HG03457 (cell line): ENCODE data around the gene TET1.
"Not testable (repeated sequence)": the region's sequence is repeated elsewhere in the genome, so short reads cannot be mapped to it uniquely, and the experiment has no call there.

Experiments used
- ATAC-seq: cut with Tn5 transposase; IDR thresholded peaks from one replicate; pipeline ENCODE4 v1.9.1; 2021; ENCODE audit warnings: moderate number of reproducible peaks; ENCODE audit not compliant: unreplicated experiment

The TET1 gene

GRCh38 chr10:68562661-68563570, 2.8 kb downstream of the TET1 start:
- no peak for ATAC-seq

DNA sequence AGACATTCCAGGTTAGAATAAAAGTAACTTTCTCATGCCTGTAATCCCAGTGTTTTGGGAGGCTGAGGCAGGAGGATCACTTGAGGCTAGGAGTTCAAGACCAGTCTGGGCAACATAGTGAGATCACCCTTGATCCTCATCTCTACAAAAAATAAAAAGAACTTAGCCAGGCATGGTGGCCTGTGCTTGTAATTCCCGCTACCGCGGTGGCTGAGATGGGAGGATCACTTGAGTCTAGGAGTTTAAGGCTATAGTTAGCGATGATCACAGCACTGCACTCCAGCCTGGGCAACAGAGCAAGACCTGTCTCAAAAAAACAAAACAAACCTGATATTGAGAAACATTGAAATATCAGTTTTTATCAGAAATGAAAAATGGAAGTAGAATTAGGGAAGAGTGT, 4.6 kb downstream of the TET1 start:
- no peak for ATAC-seq

GRCh38 chr10:68565658-68566057, 5.5 kb downstream of the TET1 start:
- no peak for ATAC-seq

- no peak for ATAC-seq
These were observed 6.2 kb downstream of the TET1 start for GRCh38 chr10:68566351-68566750.

- no peak for ATAC-seq
These were observed 6.8 kb downstream of the TET1 start for GRCh38 chr10:68566955-68567354.

DNA sequence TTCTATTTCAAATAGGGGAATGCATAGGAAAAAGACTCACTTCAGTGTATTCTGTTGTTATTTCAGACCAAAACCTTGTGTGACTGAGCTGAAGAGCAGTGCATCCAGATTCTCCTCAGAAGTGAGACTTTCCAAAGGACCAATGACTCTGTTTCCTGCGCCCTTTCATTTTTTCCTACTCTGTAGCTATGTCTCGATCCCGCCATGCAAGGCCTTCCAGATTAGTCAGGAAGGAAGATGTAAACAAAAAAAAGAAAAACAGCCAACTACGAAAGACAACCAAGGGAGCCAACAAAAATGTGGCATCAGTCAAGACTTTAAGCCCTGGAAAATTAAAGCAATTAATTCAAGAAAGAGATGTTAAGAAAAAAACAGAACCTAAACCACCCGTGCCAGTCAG, 12.0 kb downstream of the TET1 start:
- ATAC-seq: no peak

GRCh38 chr10:68574051-68574450, 13.9 kb downstream of the TET1 start:
- ATAC-seq: no peak

DNA sequence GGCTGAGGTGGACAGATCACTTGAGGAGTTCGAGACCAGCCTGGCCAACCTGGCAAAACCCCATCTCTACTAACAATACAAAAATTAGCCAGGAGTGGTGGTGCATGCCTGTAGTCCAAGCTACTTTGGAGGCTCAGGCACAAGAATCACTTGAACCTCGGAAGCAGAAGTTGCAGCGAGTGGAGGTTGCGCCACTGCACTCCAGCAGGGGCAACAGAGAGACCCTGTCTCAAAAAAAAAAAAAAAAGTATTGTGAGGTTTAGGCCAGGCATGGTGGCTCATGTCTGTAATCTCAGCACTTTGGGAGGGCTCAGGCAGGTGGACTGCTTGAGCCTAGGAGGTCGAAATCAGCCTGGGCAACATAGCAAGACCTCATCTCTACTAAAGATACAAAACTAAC, 16.0 kb downstream of the TET1 start:
- no peak for ATAC-seq

DNA sequence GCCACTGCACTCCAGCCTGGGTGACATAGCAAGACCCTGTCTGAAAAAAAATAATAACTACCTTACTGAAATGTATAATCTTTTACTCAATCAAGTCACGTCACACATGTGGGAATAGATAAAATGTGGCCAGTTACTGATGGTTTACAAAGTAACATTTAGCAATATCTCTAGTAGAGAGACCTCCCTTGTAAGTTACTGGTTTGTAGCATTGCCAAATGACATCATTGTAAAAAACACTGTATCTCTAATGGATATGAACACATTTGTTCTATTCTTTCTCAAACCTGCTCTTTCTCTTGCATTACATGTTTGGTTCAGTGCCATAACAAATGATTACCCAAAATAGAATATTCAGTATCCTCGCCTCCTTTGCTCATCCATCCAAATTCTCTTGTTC, 18.8 kb downstream of the TET1 start:
- no peak for ATAC-seq

DNA sequence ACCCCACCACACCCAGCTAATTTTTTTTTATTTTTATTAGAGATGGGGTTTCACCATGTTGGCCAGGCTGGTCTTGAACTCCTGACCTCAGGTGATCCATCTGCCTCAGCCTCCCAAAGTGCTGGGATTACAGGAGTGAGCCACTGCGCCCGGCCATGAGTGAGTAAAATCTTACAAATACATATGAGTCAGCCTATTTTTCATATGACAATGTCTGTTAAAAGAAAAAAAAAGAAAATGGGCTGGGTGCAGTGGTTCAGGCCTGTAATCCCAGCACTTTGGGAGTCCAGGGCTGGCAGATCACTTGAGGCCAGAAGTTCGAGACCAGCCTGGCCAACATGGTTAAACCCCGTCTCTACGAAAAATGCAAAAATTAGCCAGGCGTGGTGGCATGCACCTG, 24.1 kb downstream of the TET1 start:
- not testable (repeated sequence) for ATAC-seq

DNA sequence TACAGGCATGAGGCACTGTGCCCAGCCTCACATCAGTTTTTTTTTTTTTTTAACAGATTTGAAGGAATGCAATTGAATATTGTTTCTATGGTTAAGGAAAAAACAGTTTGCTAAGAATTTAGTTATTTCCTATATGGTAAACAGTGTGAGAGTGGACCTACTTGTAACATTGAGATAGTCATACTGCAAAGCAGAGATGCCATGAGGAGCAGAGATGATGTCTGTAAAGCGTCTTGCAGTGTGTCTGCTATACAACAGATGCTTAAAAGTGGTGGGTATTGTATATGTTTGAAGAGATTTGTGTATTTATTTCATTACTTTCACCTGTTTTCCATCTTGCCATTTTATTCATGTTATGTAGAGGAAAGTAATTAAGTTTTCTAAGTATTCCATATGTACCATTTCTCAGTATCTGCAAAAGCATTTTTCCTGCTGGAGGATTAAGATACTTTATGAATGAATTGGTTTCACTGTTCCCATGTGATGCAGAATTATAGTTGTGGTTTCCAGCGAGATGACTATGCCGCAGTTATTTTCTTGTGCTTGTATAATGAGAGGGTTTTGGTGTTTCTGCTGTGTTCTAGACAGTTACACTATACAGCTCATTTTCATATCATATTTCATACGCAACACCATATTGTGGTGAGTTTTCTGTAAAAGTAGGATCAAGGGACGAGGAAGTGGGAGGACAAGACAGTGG, 26.6 kb downstream of the TET1 start:
- no peak for ATAC-seq

DNA sequence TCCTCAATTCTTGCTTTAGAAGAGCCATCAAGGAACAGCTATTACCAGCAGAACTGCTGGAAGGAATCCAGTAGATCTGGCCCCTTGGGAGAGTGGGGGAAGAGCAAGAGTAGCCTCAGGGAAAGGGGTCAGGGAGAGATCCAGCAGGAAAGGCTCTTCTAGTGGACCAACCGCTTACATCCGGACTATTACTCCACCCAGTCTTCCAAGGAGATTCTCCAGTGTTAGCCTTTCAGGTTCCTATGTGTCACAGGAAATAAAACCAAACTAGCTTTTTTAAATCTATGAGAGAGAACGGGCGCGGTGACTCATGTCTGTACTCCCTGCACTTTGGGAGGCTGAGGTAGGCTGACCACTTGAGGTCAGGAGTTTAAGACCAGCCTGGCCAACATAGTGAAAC, 34.3 kb downstream of the TET1 start:
- ATAC-seq: no peak

DNA sequence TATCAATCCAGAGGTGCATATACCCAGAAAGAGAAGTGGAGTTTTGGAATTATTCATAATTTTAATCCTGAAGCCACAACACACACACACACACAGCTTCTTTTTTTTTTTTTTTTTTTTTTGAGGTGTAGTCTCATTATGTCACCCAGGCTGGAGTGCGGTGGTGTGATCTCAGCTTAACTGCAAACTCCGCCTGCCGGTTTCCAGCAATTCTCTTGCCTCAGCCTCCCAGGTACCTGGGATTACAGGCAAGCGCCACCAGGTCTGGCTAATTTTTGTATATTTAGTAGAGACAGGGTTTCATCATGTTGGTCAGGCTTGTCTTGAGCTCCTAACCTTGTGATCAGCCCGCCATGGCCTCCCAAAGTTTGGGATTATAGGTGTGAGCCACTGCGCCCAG, 35.4 kb downstream of the TET1 start:
- ATAC-seq: no peak

DNA sequence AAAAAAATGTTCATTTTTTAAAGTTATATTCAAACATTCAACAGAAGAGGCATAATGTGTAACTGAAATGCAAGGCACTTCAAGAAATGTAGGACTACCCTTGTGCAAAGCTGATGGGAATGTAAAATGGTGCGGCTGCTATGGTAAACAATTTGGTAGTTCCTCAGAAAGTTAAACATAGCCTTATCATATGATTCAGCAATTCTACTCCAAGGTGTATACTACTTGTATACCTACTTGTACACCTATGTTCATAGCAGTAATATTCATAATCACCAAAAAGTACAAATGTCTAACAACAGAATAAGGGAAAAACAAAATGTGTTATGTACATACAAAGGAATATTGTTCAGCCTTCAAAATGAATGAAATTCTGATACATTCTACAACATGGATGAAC, 37.3 kb downstream of the TET1 start:
- no peak for ATAC-seq

GRCh38 chr10:68598978-68599770, 39.0 kb downstream of the TET1 start:
- ATAC-seq: no peak

DNA sequence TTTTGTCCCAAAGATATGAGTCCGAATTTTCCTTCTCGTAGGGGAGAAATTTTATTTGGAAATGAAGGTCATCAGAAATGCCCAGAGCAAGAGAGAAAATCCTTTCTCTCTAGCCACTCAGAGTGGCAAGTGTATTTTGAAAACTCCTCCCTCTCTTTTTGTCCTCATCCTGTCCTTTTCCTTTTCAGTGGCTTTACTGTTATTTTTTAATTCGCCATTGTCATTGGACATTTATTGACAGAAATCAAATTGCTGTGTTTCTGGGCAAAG, 39.6 kb downstream of the TET1 start:
- ATAC-seq: no peak

DNA sequence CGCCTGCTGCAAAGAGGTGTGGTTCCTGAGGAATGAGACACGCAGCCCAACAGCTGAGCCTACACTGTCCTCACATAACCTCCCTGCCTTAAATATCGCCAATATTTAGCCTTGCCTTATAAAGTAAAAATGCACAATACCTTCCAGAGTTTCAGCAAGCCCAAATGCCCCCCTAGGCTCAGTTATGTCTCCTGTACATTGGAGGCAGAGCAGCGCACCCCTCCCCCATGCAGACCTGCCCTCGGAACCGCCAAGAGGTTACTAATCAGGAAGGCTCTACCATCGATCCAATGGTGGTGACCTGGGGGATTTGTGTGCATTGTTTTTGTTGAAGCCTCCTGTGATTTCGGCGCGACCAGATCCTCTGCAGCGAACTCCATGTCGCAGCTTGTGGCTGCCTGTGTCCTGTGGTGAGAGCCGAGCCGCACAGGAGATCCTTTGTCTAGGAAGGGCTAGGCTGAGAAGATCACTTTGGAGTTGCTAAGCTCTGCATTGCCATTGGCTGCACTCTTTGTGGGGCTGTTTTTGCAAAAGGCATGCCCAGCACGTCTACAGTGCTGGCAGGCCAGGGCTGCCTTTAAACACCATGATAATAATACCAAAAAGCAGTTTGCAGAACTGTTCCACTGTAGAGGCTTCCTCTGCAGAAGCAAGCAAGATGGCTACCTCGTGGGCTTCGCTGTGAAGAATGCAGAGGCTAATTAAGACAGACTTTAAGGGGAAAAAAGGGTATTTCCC, 40.1 kb downstream of the TET1 start:
- peak; percentile 79 for ATAC-seq

DNA sequence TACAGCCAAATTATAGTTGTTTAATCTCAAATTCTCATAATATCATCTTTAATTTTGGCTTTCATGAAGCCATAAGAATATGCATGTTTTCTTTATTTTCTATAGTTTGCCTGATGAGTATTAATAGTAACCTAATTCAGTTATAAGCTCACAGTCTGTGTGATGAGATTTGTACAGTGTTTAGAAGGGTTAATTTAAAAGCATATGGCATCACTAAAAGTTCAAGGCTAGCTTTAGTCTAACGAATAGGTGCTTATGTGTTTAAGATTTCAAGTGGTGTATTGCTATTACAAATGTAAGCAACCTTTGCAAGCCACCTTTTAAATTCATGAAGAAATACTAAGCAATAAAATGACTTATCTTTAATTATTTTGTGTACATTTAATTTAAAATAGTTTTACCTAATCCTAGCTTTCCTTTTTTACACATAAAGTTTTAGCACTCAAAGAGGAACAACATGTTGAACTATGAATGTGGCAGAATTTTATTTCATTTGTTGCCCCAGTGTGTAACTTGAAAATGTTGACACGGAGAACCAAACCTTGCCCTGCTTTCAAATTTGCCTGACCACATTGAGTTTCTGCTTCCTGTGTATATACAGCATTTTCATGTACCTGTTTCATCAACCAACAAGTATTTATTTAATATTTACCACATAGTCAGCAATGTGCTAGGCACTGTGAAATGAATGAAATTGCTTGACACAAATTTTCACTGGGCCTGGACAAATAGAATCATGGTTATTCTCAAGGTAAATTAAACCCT, 41.5 kb downstream of the TET1 start:
- ATAC-seq: no peak

DNA sequence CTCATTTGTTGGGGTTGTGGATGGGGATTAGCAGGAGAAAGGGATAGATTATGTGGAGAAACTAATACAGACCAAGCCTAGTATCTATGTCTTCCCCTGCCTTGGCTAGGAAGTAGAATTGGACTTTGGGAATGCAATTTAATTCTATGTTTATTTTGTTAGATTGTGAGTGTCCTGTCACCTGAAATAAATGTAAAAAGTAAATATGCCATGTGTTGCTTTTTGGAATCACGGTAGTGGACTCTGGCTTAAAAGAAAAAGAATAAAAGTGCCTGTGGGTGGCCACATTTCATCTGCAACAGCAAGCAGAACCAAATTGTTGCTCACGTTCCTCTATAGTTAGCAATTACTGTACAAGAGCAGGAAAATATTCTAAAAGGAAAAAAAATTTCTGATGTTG, 42.3 kb downstream of the TET1 start:
- no peak for ATAC-seq

DNA sequence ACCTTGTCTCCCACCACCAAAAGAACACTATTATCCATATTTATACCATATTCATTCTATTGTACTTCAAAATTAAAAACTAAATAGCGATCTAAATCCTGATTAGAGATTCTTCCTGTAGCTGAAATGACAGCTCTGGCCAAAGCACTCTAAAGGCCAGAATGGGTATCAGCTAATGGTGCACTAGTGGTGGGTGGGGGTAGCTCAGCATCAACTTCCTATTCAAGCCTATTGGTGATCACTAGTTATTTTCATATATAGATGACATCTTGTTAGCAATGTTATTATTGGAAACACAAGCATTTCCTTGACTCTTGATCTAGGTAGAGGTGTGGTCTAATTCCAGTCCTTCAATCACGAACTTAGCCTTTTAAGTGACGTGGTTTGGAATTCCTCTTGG, 43.6 kb downstream of the TET1 start:
- ATAC-seq: no peak
